Peyer's patch (tissue), 4 donors: ENCODE results near the gene CDC7.

Source experiments
- CTCF ChIP-seq, 6 experiments: fragments of 450-650 bp in 4 of 6; fragments of 200-600 bp in 2 of 6; sonication (generic) in 1 of 6; IDR thresholded peaks; one replicate each; pipeline ENCODE4 v1.5.1; 2017 to 2019; ENCODE audit warnings: antibody characterized with exemption in 6 of 6, mild to moderate bottlenecking in 3 of 6, moderate library complexity in 1 of 6
- POLR2A ChIP-seq, 2 donors: fragments of 450-650 bp; IDR thresholded peaks; one replicate each; pipeline ENCODE4 v1.5.1; 2017; ENCODE audit warnings: antibody characterized with exemption in 2 of 2, mild to moderate bottlenecking in 2 of 2, moderate library complexity in 2 of 2

- TF ChIP-seq CTCF (IDR thresholded peaks at IDR 0.05) (peak in 5 of 6 experiments; percentile 52 to 72 (median 68)), POLR2A (IDR thresholded peaks at IDR 0.05) (no peak)
Observed at GRCh38 chr1:91511386-91511785, 10.7 kb downstream of the CDC7 start.
